Stimulated activated memory B cell treated with anti-CD40 and anti-IgM and Interleukin-4, amounts not matched to agents 10 μg/mL and 1 μg/mL and 100 μg/mL, for 72 hours (primary cell): ENCODE measurements around the gene GRK1.
A peak's percentile ranks its signal among the peaks of the same experiment; 100 is the strongest.

Source experiments
- ATAC-seq: fragments of 150-1000 bp; cut with Tn5 transposase; 2 replicates; pipeline ENCODE4 v1.10.0; 2021
- H3K27ac Mint-ChIP-seq: one replicate; pipeline ENCODE4 v1.8.0; 2022; ENCODE audit warnings: mild to moderate bottlenecking, mixed read lengths
- H3K27me3 Mint-ChIP-seq: one replicate; pipeline ENCODE4 v1.8.0; 2022; ENCODE audit warnings: mixed read lengths
- H3K36me3 Mint-ChIP-seq: one replicate; pipeline ENCODE4 v1.8.0; 2022; ENCODE audit warnings: mixed read lengths
- H3K4me1 Mint-ChIP-seq: one replicate; pipeline ENCODE4 v1.8.0; 2022; ENCODE audit warnings: mixed read lengths
- H3K4me3 Mint-ChIP-seq: one replicate; pipeline ENCODE4 v1.8.0; 2022; ENCODE audit warnings: mild to moderate bottlenecking, moderate library complexity, mixed read lengths
- H3K9me3 Mint-ChIP-seq: one replicate; pipeline ENCODE4 v1.8.0; 2022; ENCODE audit warnings: mixed read lengths

Gene GRK1

DNA sequence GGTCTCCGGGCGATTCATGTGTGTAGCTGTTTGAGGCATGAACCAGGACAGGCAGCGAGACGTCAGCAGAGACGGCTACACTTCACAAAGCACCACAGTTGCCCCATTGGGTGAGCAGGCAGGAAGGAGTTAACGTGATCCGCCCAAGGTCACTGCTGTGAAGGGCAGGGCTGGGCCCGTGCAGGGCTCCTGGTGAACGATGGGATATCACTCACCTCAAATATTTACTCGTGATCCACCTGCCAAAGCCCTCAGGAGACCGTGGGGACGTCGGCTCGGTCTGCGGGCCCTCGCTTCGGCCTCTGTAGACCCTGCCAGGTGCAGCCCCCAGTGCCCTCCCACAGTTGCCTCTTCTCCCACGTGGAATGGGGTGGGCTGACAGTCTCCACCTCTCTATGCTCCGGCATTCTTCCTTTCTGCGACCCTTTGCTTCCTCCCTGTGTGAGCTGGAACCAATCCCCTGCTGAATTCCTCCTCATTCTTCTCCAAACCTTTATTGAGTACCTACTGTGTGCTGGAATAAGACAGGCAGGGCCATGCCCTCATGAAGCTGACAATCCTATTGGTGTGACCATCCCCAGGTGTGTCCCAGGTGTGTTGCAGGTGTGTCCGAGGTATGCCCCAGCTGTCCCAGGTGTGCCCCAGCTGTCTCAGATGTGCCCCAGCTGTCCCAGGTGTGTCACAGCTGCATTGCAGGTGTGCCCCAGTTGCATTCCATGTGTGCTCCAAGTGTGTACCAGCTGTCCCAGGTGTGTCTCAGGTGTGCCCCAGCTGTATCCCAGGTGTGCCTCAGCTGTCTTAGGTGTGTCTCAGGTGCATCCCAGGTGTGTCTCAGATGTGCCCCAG, 2.0 kb upstream of the GRK1 start:
- H3K4me3 Mint-ChIP-seq, result no peak overlapping the region
- peaks cover 11% of the 10 kb centered on the region for H3K36me3 Mint-ChIP-seq
- H3K9me3 Mint-ChIP-seq, result peaks cover 7% of the 10 kb centered on the region
- H3K27me3 Mint-ChIP-seq, result peaks cover 28% of the 10 kb centered on the region
- H3K27ac Mint-ChIP-seq, result no peak overlapping the region
- ATAC-seq, result no peak
- H3K4me1 Mint-ChIP-seq, result no peaks in the 10 kb centered on the region

GRCh38 chr13:113665597-113666328, 1.3 kb upstream of the GRK1 start:
- peaks cover 7% of the 10 kb centered on the region for H3K36me3 Mint-ChIP-seq
- peaks cover 5% of the 10 kb centered on the region for H3K9me3 Mint-ChIP-seq
- H3K4me1 Mint-ChIP-seq, result no peaks in the 10 kb centered on the region
- ATAC-seq, result no peak
- no peak overlapping the region for H3K4me3 Mint-ChIP-seq
- H3K27ac Mint-ChIP-seq, result no peak overlapping the region
- H3K27me3 Mint-ChIP-seq, result peaks cover 32% of the 10 kb centered on the region

DNA sequence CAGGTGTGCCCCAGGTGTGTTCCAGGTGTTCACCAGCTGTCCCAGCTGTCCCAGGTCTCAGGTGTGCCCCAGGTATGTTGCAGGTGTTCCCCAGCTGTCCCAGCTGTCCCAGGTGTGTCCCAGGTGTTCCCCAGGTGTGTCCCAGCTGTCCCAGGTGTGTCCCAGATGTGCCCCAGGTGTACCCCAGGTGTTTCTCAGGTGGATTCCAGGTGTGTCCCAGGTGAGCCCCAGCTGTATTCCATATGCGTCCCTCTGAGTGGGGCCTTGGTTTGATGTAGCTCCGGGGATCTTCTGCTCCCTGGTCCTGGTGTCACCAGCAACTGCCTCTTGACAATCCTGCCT, 719 bp upstream of the GRK1 start:
- H3K4me1 Mint-ChIP-seq, result no peaks in the 10 kb centered on the region
- peaks cover 29% of the 10 kb centered on the region for H3K27me3 Mint-ChIP-seq
- peaks cover 2% of the 10 kb centered on the region for H3K36me3 Mint-ChIP-seq
- no peak overlapping the region for H3K27ac Mint-ChIP-seq
- no peak overlapping the region for H3K4me3 Mint-ChIP-seq
- peaks cover 1% of the 10 kb centered on the region for H3K9me3 Mint-ChIP-seq
- no peak for ATAC-seq

DNA sequence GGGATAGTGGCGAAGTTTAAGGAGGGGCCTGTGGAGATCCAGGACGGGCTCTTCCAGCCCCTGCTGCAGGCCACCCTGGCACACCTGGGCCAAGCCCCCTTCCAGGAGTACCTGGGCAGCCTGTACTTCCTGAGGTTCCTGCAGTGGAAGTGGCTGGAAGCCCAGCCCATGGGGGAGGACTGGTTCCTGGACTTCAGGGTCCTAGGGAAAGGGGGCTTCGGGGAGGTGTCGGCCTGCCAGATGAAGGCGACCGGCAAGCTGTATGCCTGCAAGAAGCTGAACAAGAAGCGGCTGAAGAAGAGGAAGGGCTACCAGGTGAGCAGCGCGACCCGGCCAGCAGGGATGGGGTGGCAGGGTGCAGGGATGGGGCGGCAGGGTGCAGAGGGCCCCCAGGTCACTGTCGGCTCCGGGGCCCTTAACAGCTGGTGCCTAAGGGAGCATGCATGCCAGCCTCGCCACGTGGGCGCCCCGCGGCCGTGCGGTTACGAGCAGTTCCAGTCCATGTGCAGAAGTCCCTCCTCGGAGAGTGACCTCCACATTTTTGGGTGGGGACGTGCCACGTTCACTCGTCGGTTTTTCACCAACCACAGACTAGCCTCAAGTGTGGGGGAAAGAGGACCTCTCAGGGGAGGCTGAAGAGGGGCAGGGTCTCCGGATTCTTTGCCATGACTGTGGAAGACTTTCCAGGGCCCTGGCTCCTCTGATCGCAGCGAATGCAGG, 912 bp downstream of the GRK1 start:
- ATAC-seq, result no peak
- Mint-ChIP-seq H3K27ac (no peak overlapping the region), H3K4me3 (no peak overlapping the region), H3K27me3 (peaks cover 40% of the 10 kb centered on the region), H3K9me3 (no peaks in the 10 kb centered on the region), H3K4me1 (no peaks in the 10 kb centered on the region), H3K36me3 (no peaks in the 10 kb centered on the region)

DNA sequence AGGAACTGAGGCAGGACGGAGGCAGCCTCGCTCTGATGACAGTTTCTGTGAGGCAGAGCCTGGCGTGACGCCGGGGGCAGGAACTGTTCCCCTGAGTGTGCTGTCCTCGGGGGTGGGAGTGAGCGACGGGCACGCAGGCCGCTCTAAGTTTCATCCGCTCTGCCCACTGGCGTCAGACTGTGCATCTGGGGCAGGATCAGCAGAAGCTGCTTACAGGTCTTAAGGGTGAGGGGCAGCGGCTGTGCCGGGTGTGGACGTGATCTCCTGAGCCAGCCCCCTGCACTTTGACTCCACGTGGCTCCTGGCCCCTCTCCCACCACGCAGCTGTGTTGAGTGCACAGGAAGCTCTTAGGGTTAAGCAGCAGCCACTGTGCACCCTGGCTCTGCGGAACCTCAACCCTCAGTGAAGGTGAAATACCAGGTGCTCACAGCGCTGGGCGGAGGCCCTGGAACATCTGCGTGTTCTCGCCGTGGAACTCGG, 1.5 kb downstream of the GRK1 start:
- Mint-ChIP-seq H3K27ac (no peak overlapping the region), H3K27me3 (peaks cover 40% of the 10 kb centered on the region), H3K36me3 (no peaks in the 10 kb centered on the region), H3K4me1 (no peaks in the 10 kb centered on the region), H3K9me3 (no peaks in the 10 kb centered on the region), H3K4me3 (no peak overlapping the region)
- ATAC-seq, result no peak

DNA sequence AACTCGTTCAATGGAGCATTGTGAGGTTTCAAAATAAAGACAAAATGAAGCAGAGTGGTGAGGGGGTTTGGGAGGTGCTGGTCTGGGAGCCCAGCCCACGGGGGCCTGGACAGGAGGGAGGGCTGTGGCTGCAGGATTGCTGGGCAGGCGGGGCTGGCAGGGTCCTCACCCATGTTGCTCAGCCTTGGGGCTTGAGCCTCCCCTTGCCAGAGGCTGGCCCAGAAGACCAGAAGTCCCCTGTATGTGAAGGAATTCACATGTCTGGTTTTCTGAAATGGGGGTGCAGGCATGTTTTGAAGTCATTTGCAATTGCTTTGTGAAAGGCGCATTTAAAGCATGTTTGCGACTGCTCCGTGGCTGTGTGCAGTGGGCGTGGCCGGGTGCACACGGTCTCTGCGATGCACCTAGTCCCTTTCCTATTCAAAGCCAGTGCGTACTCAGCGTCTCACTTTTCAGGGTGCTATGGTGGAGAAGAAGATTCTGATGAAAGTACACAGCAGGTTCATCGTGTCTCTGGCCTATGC, 2.3 kb downstream of the GRK1 start:
- no peak for ATAC-seq
- Mint-ChIP-seq H3K27ac (no peak overlapping the region), H3K36me3 (no peaks in the 10 kb centered on the region), H3K27me3 (peaks cover 40% of the 10 kb centered on the region), H3K9me3 (no peaks in the 10 kb centered on the region), H3K4me1 (no peaks in the 10 kb centered on the region), H3K4me3 (no peak overlapping the region)

DNA sequence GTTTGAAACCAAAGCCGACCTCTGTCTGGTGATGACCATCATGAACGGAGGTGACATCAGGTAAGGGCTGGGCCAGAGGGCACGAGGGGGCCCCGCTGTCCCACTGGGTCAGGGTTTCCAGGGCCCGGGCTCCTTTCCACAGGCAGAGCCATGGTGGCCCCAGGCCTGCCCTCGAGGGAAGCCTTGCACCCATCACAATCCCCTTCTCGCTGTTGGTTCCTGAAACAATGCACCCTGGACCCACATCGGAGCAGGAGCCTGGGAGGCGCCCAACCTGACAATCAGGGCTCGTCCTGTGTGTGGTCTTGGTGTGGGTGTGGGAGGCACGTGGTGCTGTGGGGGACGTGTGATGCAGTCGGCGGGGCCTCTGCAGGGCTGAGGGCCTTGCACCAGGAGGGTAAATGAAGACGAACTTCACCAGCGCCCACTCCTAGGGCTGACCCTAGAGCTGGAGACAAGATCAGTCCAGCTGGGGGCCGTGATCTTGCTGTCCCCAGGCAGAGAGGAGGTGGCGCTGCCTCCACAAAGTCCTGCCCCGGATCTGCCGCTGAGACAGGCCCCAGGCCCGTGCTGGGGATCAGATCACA, 2.8 kb downstream of the GRK1 start:
- H3K27ac Mint-ChIP-seq, result no peak overlapping the region
- no peaks in the 10 kb centered on the region for H3K36me3 Mint-ChIP-seq
- no peak for ATAC-seq
- no peaks in the 10 kb centered on the region for H3K4me1 Mint-ChIP-seq
- no peak overlapping the region for H3K4me3 Mint-ChIP-seq
- no peaks in the 10 kb centered on the region for H3K9me3 Mint-ChIP-seq
- H3K27me3 Mint-ChIP-seq, result peaks cover 40% of the 10 kb centered on the region

GRCh38 chr13:113670541-113670940, 3.5 kb downstream of the GRK1 start:
- ATAC-seq, result no peak
- Mint-ChIP-seq H3K27me3 (peaks cover 40% of the 10 kb centered on the region), H3K4me3 (no peak overlapping the region), H3K27ac (no peak overlapping the region), H3K36me3 (no peaks in the 10 kb centered on the region), H3K4me1 (no peaks in the 10 kb centered on the region), H3K9me3 (no peaks in the 10 kb centered on the region)

GRCh38 chr13:113671066-113672001, 4.3 kb downstream of the GRK1 start:
- H3K27ac Mint-ChIP-seq, result no peak overlapping the region
- no peak overlapping the region for H3K4me3 Mint-ChIP-seq
- no peak for ATAC-seq
- H3K27me3 Mint-ChIP-seq, result peaks cover 40% of the 10 kb centered on the region
- H3K4me1 Mint-ChIP-seq, result no peaks in the 10 kb centered on the region
- no peaks in the 10 kb centered on the region for H3K9me3 Mint-ChIP-seq
- H3K36me3 Mint-ChIP-seq, result no peaks in the 10 kb centered on the region

GRCh38 chr13:113672002-113672651, 5.1 kb downstream of the GRK1 start:
- H3K4me3 Mint-ChIP-seq, result no peak overlapping the region
- H3K27me3 Mint-ChIP-seq, result peaks cover 40% of the 10 kb centered on the region
- no peaks in the 10 kb centered on the region for H3K4me1 Mint-ChIP-seq
- H3K9me3 Mint-ChIP-seq, result no peaks in the 10 kb centered on the region
- H3K27ac Mint-ChIP-seq, result no peak overlapping the region
- H3K36me3 Mint-ChIP-seq, result no peaks in the 10 kb centered on the region
- no peak for ATAC-seq

- Mint-ChIP-seq H3K9me3 (no peaks in the 10 kb centered on the region), H3K4me1 (peaks cover 14% of the 10 kb centered on the region), H3K4me3 (no peak overlapping the region), H3K27me3 (no peaks in the 10 kb centered on the region), H3K27ac (no peak overlapping the region), H3K36me3 (no peaks in the 10 kb centered on the region)
- ATAC-seq, result no peak
These were observed 55.9 kb downstream of the GRK1 start for GRCh38 chr13:113722921-113723320.

- no peaks in the 10 kb centered on the region for H3K9me3 Mint-ChIP-seq
- H3K36me3 Mint-ChIP-seq, result no peaks in the 10 kb centered on the region
- H3K4me3 Mint-ChIP-seq, result no peak overlapping the region
- no peak for ATAC-seq
- H3K27ac Mint-ChIP-seq, result no peak overlapping the region
- peaks cover 14% of the 10 kb centered on the region for H3K4me1 Mint-ChIP-seq
- H3K27me3 Mint-ChIP-seq, result no peaks in the 10 kb centered on the region
These were observed 56.5 kb downstream of the GRK1 start for GRCh38 chr13:113723410-113724015.

DNA sequence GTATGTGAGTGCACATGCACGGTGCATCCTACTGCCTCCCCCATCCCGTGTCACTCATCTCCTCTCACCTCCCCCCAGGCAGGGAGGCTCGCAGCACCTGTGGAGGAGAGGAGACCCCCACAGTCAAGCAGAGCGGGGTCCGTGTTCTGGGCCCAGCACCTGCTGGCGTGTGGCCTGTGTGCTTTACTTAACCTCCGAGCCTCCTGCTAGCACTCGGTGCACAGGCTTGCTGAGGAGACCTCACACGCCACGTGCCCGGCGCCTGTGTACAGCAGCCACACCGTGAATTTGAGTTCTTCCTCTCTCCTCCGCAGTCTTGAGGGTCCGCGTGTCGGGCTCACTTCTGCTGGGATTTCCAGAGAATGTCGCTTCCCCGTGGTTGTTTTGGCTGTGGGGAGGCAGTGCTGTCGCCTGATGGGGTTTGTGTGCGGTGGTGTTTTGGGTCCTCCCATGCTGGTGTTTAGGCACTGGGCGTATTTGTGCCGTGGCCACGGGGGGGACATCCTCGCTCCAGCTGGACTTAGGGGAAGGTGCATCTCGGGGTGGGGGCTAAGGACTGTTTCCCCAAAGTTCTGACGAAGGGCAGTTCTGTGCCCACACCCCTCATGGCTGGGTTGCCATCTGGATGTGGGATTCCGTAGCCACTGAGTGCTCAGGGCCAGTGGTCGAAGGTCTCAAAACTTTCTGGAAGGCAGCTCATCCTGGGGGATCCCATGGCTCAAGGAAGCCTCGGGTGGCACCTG, 57.2 kb downstream of the GRK1 start:
- no peaks in the 10 kb centered on the region for H3K9me3 Mint-ChIP-seq
- peak overlapping the region; percentile 77 for H3K27ac Mint-ChIP-seq
- no peak for ATAC-seq
- H3K4me3 Mint-ChIP-seq, result peak overlapping the region; percentile 77
- H3K36me3 Mint-ChIP-seq, result no peaks in the 10 kb centered on the region
- H3K27me3 Mint-ChIP-seq, result no peaks in the 10 kb centered on the region
- peaks cover 14% of the 10 kb centered on the region for H3K4me1 Mint-ChIP-seq
